Thyroid gland (tissue), 4 donors: Measurements from ENCODE around the gene UCK2. TPM values are rescaled to one million over a fixed set of nuclear protein-coding genes. Genes with fewer than 3 reads are reported as not detected.

ENCODE experiments used
- DNase-seq, 2 donors: peaks; one replicate each; pipeline ENCODE4 v3.0.0-alpha.2; 2019
- H3K27ac ChIP-seq, 3 donors: fragments of 200-600 bp; sonication (generic); 1 replicate in 2 of 3; 2 replicates in 1 of 3; pipeline ENCODE4 v1.5.1; 2016 to 2019; ENCODE audit warnings: mild to moderate bottlenecking in 1 of 3, moderate library complexity in 1 of 3
- H3K27me3 ChIP-seq: fragments of 200-600 bp; sonication (generic); one replicate; pipeline ENCODE4 v1.5.1; 2019
- H3K36me3 ChIP-seq, 2 donors: fragments of 200-600 bp; sonication (generic); one replicate each; pipeline ENCODE4 v1.5.1; 2016 to 2019
- H3K4me1 ChIP-seq, 2 donors: fragments of 200-600 bp; sonication (generic); one replicate each; pipeline ENCODE4 v1.5.1; 2017 to 2019
- H3K4me3 ChIP-seq, 3 donors: fragments of 200-600 bp; sonication (generic); replicated peaks in 1 of 3; 1 replicate in 2 of 3; 2 replicates in 1 of 3; pipeline ENCODE4 v1.5.1; 2016; ENCODE audit warnings: mild to moderate bottlenecking in 1 of 3
- H3K9me3 ChIP-seq: fragments of 200-600 bp; sonication (generic); one replicate; pipeline ENCODE4 v1.5.1; 2017
- POLR2A ChIP-seq, 2 donors: fragments of 450-650 bp; IDR thresholded peaks; one replicate each; pipeline ENCODE4 v1.6.1; 2017; ENCODE audit warnings: antibody characterized with exemption in 2 of 2, mild to moderate bottlenecking in 2 of 2, moderate library complexity in 1 of 2
- WGBS, 2 donors: methylation state at CpG; one replicate each; pipeline ENCODE4 v1.1.5; 2017; 5-methylcytosine and 5-hydroxymethylcytosine counted together
- intact Hi-C: fragments of 100-400 bp; cut with DNase I; formaldehyde crosslinking; loops from one replicate; pipeline ENCODE4 v1.15.1; 2023
- total RNA-seq, 4 donors: library from RNA; depleted of rRNA; stranded (reverse); fragments of >200 nt; gene quantifications; one replicate each; pipeline ENCODE4 v1.2.3, GENCODE V29; 2016
- TF ChIP-seq, protein P1 (sequence below), 6 experiments: fragments of 200-600 bp in 3 of 6; fragments of 450-650 bp in 3 of 6; sonication (generic) in 3 of 6; IDR thresholded peaks; one replicate each; pipeline ENCODE4 v1.5.1; 2016 to 2019; ENCODE audit warnings: antibody characterized with exemption in 6 of 6, mild to moderate bottlenecking in 2 of 6, inconsistent platforms in 1 of 6, moderate library complexity in 1 of 6

The UCK2 gene
- total RNA-seq, 4 donors from 2014 or later: 15.9 to 21.0 (median 19.3) TPM

DNA sequence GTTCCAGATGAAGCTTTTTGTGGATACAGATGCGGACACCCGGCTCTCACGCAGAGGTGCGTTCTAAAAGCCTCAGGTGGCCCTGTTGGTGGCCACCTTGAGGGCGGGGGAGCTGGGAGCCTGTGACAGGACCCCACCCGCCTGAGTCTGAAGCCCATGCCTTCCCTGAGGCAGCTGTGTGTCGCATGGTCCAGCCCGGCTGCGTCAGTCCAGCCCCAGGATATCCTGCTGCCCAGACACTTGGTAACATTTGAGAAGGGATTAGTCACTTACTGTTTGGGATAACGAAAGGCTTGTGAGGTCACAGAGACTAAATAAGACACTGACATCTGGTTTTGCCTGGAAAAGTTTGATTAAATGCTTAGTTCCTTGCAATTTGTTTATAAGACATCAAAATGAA is 68.9 kb downstream of the UCK2 start:
- no peaks in the 10 kb centered on the region for H3K27me3 ChIP-seq
- H3K4me3 ChIP-seq: no peak overlapping the region
- TF ChIP-seq, protein P1, sequence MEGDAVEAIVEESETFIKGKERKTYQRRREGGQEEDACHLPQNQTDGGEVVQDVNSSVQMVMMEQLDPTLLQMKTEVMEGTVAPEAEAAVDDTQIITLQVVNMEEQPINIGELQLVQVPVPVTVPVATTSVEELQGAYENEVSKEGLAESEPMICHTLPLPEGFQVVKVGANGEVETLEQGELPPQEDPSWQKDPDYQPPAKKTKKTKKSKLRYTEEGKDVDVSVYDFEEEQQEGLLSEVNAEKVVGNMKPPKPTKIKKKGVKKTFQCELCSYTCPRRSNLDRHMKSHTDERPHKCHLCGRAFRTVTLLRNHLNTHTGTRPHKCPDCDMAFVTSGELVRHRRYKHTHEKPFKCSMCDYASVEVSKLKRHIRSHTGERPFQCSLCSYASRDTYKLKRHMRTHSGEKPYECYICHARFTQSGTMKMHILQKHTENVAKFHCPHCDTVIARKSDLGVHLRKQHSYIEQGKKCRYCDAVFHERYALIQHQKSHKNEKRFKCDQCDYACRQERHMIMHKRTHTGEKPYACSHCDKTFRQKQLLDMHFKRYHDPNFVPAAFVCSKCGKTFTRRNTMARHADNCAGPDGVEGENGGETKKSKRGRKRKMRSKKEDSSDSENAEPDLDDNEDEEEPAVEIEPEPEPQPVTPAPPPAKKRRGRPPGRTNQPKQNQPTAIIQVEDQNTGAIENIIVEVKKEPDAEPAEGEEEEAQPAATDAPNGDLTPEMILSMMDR (IDR thresholded peaks at IDR 0.05): no peak
- TF ChIP-seq POLR2A (IDR thresholded peaks at IDR 0.05): no peak
- no peaks in the 10 kb centered on the region for H3K9me3 ChIP-seq
- H3K4me1 ChIP-seq: peaks cover 15 to 26% of the 10 kb centered on the region in 2 donors
- H3K36me3 ChIP-seq: no peaks in the 10 kb centered on the region
- 88 to 96% methylated on average over 5 to 10 of the region's 10 CpGs for WGBS, 2 donors
- no peak overlapping the region for H3K27ac ChIP-seq
- intact Hi-C loops: no loop called here
- DNase-seq: no peak

DNA sequence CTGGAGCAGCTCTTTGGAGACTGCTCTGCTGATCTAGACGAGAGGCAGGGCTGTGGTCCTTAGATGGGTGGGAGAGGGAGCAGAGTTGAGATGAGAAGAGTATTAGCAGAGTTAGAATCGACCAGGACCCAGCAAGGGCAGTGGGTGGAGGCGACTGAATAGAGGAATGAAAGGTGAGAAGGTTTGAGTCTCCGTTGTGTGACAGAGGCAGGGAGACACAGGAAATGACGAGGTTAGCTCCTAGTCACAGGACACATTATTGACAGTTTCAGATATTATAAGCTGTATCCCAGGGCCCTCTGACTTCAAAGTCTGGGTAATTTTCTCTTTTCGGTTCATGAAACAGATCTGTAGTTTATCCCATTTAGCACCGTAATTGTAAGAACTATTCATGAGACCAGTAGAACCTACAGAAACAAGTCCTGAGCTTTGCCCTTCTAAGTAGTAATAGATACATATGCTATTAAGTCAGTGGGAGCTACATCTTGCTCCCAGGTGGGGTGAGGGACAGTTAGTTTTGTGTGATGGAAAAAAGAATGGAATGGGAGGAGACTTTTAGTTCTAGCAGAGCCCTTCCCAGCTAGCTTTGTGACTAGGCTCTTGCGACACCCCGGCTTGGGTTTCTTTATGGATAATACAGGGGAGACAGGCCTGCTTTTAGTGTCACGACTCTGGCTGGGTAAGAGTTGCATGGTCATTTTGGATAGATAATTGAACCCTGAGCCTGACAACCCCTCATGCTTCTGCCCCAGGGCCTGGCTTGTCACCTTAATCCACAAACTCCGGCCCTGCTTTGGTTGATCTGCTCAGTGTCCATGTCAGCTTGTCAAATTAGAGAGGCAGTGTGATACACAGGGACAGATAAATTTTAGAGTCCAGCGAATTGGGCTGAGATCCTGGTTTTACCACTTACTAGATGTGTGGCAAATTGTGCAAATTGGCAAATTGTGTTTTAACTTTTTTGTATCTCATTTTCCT is 70.2 kb downstream of the UCK2 start:
- 88 to 89% methylated on average over 12 of the region's 12 CpGs for WGBS, 2 donors
- Histone ChIP-seq H3K36me3 (no peaks in the 10 kb centered on the region), H3K27ac (no peak overlapping the region), H3K9me3 (no peaks in the 10 kb centered on the region), H3K4me1 (peaks cover 17 to 22% of the 10 kb centered on the region in 2 donors), H3K4me3 (no peak overlapping the region), H3K27me3 (no peaks in the 10 kb centered on the region)
- intact Hi-C loops: no loop called here
- no peak for DNase-seq
- TF ChIP-seq POLR2A (IDR thresholded peaks at IDR 0.05): no peak
- TF ChIP-seq, protein P1 (IDR thresholded peaks at IDR 0.05): no peak

GRCh38 chr1:165898837-165899236 is 71.4 kb downstream of the UCK2 start:
- intact Hi-C loops: no loop called here
- H3K36me3 ChIP-seq: no peaks in the 10 kb centered on the region
- H3K9me3 ChIP-seq: no peaks in the 10 kb centered on the region
- TF ChIP-seq POLR2A (IDR thresholded peaks at IDR 0.05): no peak
- TF ChIP-seq, protein P1 (IDR thresholded peaks at IDR 0.05): no peak
- no peak for DNase-seq
- H3K27me3 ChIP-seq: no peaks in the 10 kb centered on the region
- 79 to 81% methylated on average over 3 of the region's 3 CpGs for WGBS, 2 donors
- H3K27ac ChIP-seq: no peak overlapping the region
- peaks cover 17 to 25% of the 10 kb centered on the region in 2 donors for H3K4me1 ChIP-seq
- no peak overlapping the region for H3K4me3 ChIP-seq

DNA sequence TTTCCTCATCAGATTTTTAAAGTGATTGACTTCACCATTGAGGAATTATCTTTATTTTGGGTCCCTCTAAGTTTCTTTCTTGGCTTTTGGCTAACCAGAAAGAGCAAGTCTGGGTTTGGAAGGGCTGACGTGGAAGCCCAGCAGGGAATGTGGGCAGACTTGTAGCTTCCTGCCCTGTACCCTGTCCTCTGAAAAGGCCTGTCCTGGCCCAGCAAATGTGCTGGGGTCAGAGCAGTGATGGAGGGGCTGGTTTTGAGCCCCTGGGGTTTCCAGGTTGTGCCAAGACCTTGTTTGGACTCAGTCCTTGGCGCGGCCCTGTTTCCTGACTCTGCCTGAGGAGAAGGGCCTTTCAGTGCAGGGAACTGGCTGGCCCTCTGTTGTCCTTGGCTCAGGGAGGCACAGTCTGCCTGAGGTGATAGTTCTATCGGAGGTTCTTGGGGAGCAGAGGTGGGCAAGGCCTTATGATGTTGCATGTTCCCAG is 72.1 kb downstream of the UCK2 start:
- H3K36me3 ChIP-seq: no peaks in the 10 kb centered on the region
- intact Hi-C loops: no loop called here
- H3K4me3 ChIP-seq: no peak overlapping the region
- H3K9me3 ChIP-seq: no peaks in the 10 kb centered on the region
- H3K27ac ChIP-seq: no peak overlapping the region
- WGBS, 2 donors: 91 to 97% methylated on average over 3 to 4 of the region's 4 CpGs
- DNase-seq: no peak
- H3K4me1 ChIP-seq: peaks cover 17 to 25% of the 10 kb centered on the region in 2 donors
- TF ChIP-seq, protein P1 (IDR thresholded peaks at IDR 0.05): no peak
- TF ChIP-seq POLR2A (IDR thresholded peaks at IDR 0.05): no peak
- H3K27me3 ChIP-seq: no peaks in the 10 kb centered on the region
